ENCODE data around the gene CYSLTR2.
A peak's percentile ranks its signal among the peaks of the same experiment; 100 is the strongest.

The CYSLTR2 gene

DNA sequence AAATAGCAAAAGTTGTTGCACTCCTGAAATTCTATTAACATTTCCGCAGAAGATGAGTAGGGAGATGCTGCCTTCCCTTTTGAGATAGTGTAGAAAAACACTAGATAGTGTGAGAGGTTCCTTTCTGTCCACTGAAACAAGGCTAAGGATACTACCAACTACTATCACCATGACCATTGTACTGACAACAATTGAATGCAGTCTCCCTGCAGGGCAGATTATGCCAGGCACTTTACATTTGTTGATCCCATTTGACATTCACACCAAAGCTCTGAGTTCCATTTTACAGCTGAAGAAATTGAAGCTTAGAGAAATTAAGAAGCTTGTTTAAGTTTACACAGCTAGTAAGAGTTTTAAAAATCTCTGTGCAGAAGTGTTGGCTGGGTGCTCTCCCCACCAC lies 55.0 kb downstream of the CYSLTR2 start:
- DNase-seq = no peak

DNA sequence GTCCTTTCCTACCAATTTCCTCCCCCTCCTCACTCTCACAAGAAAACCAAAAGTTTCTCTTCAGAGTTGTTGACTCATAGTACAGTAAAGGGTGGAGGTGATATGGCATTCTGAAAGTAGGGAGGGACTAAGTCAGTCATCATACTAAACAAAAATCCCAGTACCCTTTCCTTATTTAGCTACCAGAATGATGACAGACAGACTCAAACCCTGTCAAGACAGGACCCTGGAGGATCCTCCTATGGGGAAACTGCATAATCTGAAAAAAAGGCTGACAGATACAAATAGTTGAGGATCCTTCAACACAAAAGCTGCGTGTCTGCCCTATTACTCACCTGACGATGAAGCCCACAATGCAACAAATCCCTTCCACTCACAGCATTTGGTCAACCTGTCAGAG lies 55.5 kb downstream of the CYSLTR2 start:
- no peak for DNase-seq

DNA sequence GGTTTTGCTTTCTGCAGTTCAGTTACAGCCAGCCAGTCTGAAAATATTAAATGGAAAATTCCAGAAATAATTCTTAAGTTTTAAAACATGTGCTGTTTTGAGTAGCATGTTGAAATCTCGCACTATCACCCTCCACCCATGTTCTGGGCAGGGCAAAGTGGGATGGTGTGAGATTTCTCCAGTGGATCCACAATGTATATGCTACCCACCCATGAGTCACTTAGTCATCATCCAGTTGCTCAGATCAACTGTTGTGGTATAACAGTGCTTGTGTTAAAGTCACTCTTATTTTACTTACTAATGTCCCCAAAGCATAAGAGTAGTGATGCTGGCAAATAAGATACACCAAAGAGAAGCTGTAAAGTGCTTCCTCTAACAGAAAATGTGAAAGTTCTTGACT lies 56.4 kb downstream of the CYSLTR2 start:
- DNase-seq = no peak

DNA sequence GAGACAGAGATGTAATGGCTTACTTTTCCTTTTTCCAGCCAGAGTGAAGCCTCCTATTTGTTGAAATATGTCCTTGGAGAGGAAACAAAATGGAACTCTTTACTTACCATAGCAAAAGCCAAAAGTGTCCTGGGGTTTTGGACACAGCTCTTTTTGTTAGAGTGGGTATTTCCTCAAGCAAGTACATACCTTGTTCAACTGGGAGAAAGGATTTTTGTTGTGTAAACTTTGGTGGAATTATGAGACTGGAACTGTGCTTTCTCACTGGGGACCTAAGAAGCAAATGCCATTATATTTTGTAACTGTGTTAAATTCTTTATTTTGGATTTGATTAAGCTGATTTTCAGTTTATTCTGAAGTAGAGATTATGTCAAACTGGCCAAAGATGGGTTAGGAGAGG lies 58.4 kb downstream of the CYSLTR2 start:
- no peak for DNase-seq

DNA sequence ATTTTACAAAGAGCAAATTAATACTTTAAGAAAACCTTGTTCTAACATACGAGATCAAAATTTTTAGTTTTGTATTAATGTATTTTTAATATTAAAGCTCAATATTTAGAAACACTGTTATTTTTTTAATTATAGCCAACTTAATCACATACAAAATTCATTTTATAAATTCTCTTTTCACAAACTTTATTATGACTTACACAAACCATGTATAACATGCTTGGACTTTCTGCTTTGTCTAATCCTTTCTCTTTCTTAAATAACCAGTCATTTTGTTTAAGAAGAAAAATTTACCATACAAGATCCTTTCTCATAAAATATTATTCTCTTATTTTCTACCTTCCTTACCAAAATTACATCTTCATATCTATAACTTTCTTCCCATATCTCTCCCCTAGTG lies 62.2 kb downstream of the CYSLTR2 start:
- peak; percentile 26 to 41 for DNase-seq

DNA sequence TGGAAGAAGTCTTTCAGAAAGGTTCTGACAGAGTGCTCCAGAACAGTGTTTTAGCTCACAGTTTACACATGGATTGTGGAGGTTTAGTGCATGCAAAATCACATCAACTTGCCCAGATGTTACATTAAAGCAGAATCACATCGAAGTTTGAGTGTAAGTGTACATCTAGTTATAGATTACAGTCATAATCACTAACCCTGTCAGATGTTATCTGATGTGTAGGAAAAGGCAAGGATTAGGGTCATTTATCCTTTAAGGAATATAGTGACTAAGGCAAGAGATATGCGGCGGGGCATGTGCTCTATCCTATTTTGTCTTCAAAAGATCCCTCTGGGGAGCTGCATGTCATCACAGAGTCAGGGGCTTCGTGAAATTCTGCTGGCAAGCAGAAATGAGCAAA lies 66.9 kb downstream of the CYSLTR2 start:
- no peak for DNase-seq

DNA sequence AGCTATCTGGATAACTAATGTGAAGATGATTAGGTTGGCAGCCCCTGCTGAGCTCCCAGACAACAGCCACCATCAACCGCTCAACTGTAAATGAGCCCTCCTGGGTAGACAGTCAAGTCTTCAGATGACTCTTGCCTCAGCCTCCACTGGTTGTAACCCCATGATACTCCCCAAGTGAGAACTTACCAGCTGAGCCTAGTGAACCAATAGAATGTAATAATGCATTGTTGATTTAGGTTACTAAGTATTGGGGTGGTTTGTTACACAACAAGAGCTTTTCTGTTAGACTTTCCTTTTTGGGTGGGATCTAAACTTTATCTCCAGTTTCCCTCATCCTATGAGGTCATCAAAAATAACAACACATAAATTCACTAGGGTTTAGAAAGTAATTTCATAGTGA lies 69.4 kb downstream of the CYSLTR2 start:
- DNase-seq = no peak

DNA sequence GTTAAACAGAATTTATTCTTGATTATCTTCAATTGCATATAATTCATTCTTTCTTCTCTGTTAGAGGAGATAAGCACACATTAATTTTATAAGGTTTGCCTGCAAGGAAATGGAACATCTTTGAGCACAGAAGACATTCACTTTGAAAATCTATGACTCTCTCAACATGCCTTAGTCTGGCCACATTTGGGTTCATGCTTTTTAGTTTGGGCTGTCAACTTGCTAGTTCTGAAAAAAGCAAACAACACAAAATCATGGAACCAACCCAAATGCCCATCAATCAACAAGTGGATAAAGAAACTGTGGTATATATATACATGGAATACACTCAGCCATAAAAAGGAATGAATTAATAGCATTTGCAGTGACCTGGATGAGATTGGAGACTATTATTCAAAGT lies 71.5 kb downstream of the CYSLTR2 start:
- no peak for DNase-seq

DNA sequence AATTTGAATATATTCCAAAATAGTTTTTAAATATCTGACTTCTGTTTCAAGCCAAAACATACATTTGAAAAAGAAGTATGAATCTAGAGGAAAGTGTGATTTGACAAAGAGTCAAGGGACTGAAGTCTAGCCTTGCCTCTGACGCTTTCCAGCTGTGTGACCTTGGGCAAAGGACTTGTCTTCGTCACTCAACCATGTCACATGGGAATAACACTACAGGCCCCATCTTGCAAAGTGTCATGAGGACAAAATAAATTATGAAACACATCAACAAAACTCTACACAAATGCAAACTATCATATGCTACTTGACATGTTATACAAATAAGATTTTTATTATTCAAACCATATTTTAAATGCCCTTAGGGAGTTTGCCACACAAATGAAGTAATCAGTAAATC lies 73.0 kb downstream of the CYSLTR2 start:
- no peak for DNase-seq

DNA sequence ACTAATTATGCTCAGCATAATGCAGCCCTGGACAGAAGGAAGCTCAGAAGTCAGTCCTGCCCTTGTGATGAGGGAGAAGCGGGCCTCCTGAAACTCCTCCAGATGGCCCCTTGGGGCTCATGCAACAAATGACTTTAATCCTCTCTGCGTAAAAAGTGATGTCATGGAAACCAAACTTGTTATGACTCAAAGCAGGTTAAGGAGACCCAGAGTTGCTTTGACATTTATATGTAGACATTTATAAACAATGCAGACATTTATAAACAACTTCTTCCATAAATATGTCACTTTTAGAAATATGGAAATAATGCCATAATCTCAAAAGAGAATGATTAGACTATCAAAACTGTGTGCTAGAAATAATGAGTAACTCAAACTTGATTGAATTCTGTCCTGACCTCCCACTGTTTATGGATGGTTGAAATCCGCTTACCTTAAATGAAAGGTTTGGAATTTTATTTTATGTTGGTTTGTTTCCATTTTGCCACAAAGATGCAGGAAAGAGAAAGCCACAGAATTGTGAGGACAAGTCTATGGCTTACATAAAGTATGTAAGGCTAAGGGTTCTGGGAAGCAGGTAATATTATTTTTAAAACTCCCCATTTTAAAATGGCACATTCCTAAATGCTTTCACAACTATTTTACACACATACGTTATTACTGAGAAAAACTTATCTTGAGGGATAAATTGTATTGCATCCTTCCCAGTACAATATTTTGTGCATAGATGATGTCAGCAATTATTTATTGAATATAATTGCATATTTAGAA lies 73.7 kb downstream of the CYSLTR2 start:
- no peak for DNase-seq

DNA sequence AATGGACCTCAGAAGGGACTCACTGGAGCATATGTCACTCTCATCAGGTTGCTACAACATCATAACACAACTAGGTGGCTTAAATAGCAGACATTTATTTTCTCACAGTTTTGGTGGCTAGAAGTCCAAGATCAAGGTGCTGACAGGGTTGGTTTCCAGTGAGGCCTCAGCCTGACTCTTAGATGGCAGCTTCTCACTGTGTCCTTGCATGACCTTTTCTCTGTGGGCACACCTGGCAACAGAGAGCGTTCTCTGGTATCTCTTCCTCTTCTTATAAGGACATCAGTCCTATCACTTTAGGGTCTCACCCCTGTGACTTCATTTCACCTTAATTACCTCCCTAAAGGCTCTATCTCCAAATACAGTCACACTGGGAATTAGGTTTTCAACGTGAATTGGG lies 74.5 kb downstream of the CYSLTR2 start:
- DNase-seq = no peak

DNA sequence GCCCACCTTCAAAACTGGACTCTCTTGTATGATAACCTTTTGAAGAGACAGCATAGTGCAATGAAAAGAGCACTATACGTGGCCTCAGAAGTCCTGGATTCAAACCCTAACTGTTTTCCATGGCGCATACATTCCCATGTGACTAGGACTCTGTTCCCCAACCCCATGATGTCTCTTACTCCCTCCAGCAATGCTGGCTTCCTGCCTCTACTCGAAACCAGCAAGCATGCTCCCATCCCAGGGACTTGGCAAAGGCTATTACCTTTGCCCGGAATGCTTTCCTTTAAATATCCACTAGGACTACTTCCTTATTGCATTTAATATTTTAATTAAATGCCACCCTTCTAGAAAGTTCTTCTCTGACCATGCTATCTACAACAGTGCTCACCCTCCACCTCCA lies 75.1 kb downstream of the CYSLTR2 start:
- DNase-seq = no peak

DNA sequence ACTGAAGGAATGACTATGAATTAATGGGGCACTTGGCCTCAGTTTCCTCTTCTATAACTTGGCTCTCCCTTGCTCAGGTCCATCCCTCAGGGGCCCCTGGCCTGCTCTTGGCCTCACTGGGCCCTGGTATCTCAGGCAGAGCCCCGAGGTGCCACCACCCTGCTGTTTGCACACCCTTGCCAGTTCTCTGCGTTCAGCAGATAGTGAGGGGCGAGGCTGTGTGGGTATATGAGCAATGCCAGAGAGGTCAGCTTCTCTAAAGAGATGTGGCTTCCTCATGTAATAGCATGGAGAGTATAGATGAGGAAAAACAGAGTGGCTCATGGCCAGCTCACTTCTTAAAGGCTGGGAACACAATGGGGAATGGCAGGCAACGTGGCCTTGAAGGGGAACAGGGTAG lies 76.1 kb downstream of the CYSLTR2 start:
- no peak for DNase-seq

DNA sequence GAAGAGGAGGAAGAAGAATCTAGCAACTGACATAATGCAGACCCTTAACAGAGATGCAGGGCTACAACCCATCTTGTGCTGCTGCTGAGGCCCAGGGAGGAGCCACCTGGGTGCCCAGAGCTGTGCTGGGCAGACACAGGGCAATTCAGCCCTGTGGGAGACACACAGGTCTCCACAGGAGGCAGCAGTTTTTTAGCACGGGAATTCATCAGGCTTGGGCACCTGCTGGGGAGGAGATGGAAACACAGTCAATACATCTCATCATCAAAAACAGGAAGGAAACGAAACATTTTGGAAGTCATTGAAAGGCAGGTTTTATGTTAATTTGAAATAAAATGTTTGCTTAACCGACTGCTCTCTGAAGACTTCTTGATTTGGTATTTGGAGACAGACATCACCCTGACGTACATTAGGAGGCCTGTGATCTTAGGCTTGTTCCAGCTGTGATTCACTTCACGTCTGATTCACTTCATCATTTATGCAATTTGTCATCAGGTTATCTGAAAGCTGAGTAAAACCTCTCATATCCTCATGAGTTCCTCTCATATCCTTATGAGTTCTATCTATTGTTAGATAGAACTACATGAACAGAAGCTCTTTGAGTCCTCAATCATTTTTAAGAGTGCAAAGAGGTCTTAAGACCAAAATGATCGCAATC lies 77.4 kb downstream of the CYSLTR2 start:
- no peak for DNase-seq

DNA sequence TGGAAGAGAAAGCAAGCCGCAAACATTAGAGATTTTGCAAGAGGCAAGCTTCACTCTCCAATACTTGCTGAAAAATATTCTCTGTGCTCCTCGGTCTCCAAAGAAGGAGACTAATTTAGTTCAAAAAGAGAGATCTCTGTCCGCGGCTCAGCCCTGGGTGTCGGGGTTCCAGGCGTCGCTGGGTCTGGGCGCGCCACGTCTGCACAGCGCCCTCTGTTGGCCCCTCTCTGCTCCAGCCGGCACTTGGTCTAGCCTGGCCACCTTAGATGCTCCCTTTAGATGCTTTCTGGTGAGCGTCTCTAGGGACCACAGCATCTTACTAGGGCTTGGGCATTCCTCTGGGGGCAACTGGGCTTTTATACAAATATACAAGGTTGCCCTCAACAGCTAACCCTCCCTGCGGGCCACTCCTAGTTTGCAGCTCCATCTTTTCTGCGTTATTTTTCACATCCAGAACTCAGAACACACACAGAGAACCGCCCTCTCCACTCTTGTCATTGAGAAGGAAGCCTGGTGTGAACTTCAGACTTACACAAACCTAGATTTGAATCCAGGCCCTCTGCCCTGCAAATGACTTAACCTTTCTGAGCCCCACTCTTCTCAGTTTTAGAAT lies 78.3 kb downstream of the CYSLTR2 start:
- DNase-seq = peak; percentile 25 to 26

DNA sequence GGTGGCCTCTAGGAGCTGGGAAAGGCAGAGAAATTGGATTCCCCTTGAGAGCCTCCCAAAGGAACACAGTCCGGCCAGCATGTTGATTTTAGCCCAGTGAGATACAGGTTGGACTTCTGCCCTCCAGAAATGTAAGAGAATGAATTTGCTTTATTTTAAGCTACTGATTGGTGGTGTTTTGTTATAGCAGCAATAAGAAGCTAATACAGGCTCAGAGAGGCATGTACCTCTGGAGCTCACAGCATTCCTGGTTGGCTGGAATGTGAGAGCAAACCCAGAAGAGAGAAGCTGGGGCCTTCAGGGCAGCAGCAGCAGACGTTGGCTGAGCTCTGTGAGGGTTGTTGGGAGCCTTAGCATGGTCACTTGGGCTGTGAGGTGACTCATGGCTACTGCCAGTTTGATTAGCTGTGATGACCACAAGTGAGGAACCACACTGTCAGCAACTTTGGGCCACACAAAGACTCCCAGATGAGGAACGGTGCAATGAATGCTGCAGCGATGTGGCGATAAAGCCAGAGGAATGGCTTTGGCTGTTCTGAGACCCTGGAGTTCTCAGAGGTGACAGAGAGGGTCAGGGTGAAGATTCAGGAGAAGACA lies 80.1 kb downstream of the CYSLTR2 start:
- DNase-seq = no peak

DNA sequence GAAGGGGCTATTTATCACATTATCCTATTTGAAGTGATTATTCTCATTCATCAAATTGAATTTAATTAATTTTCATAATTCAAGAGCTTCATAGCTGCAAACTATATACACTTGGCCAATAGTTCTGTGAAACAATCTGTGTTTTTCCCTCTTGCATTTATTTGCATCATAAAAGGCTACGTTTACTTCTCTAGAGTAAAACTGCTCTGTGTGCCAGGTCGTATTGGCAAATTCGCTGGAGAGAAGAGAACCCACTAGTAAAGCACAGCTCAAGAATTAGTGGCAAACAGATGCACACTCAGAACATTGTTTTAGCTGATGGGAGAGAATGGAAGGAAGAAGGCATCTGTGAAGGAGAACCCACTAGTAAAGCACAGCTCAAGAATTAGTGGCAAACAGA lies 81.8 kb downstream of the CYSLTR2 start:
- DNase-seq = no peak

DNA sequence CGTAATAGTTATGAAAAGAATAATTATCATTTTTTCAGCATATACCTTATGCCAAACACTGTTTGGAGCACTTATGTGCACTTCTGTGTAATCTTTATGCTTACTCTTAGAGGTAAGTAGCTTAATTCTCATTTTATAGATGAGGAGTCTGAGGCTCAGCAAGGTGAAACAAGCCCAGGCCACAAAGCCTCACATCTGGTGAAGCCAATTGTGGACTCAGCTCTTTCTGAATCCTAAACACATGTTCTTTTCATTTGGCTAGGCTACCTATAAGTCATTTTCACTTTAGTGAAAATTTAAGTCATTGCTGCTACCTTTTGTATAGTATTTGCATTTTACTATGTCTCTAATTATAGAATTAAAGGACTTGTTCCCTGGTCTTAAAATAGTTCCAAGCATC lies 84.0 kb downstream of the CYSLTR2 start:
- no peak for DNase-seq

DNA sequence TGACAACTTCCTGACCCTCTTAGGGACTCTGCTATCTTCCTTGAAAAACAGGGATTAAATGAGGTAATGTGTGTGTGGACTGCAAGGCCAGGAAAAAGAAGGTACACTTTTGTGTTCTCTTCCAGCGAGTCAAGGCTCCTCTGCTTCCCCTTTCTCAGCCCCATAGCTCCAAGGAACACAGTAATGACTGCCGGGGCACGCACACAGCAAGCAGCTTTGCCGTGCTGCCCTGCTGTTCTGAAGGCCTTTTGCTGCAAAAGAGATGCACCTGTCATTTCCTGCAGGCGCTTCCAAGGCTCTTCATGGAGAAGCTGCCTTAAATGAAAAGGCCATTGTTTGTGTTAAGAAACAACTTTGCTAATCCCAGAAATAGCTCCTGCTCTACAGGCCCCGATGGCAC lies 84.6 kb downstream of the CYSLTR2 start:
- peak; percentile 21 to 23 for DNase-seq

DNA sequence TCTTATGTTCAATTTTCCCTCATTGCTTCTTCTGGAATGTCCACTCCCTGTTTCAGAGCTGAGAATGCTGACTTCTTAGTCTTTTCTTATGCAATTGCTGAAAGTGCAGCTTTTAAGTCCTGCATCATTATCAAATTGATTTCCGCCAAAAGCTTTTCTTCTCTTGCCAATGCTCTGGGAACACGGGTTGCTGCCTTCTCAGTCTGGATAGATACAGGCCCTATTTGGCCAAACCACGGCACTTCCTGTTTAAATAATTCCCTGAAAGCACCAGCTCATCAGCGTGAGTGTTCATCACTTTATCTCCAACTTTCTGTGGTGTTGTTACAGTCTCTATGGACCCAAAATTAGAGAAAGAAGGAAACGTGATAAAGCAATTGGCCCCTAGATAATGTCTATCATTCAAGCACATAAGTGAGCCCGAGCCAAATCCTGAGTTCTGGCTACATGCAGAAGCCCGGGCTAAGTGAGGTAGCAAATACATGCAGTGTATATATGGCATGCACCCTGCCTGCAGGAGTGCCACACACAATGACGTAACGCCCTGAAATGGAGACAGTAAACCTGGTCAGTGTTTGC lies 85.7 kb downstream of the CYSLTR2 start:
- DNase-seq = no peak

DNA sequence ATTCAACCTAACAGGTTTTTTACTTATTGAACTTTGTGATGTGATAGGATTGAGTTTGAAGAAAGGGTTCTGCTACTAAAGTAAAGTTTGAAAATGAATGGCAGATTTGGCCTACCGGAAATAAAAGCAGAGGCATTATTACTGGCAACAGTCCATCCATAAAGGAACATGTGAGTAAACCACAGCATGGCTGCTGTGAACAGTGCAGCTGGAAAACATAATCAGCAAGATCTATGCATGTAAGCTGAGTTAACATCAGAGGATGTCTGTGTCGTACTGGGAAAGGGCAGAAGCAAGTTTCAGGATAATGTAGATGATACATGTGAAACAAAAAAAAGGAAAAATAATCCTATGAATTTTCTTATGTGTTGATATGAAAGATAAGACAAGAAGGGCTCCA lies 87.6 kb downstream of the CYSLTR2 start:
- no peak for DNase-seq

DNA sequence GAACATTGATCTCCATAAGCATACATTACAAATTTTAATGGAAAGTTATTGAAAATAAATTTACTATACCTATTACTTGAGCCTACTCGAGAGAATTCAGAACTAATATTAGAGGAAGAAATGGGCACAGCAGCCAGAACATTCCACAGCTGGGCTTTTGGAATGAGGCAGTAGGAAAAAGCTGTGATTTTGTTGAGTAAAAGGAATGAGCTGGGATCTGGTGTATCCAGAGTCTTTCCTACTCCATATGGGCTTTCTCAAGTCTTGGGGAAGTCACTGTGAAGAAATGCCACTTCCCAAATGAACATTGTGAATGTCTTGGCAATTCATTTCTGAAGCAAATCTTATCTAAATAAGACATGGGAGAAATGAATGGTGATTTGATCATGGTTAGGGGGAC lies 93.1 kb downstream of the CYSLTR2 start:
- DNase-seq = no peak

DNA sequence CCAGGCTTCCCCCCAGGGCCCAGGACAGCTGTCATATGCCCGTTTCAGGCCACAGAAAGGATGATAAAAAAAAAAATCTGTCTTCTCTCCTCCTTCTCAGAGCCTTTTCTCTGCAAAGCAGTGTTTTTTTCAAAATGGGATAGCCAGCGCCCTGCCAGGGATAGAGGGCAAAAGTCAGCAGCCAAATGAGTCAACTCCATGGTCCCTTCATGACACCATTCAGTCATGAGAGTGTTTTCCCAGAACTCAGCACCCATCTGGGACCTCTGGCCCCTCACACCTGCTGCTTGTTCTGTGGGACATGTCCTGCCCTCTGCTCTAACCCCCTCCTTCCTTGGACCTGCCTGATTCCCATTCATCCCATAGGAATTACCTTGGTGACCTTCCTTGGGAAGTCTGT lies 95.0 kb downstream of the CYSLTR2 start:
- DNase-seq = no peak

DNA sequence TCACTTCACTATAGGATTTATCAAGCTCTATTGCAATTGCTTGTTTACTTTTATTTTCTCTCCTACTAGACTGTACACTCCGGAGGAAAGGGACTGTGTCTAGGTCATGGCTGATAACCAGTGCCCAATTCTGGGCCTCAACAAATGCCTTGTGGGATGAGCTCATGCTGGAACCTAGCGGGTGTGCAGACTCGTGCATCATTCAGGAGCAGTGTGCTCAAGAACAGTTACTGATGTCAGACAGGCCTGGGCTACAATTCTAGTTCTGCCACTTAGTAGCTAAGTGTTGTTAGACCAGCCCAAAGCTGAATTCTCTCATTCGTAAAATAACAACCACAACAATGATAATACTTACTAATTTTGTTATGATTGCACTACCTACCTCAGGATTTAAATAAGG lies 95.4 kb downstream of the CYSLTR2 start:
- no peak for DNase-seq
